ENCODE measurements around the gene EIF1AD.
"Not testable (repeated sequence)": the region's sequence is repeated elsewhere in the genome, so short reads cannot be mapped to it uniquely, and the experiment has no call there.

Gene EIF1AD

GRCh38 chr11:65968600-65969482, 33.1 kb downstream of the EIF1AD start:
- no peak for DNase-seq (ENCODE audit: low read depth)

GRCh38 chr11:65967329-65967934, 34.5 kb downstream of the EIF1AD start:
- no peak for DNase-seq (ENCODE audit: low read depth)

- no peak for DNase-seq (ENCODE audit: low read depth)
Observed at GRCh38 chr11:65965986-65966762, 35.8 kb downstream of the EIF1AD start.

GRCh38 chr11:65964906-65965305, 37.1 kb downstream of the EIF1AD start:
- no peak for DNase-seq (ENCODE audit: low read depth)

- DNase-seq (ENCODE audit: low read depth): no peak
Observed at GRCh38 chr11:65962141-65962564, 39.8 kb downstream of the EIF1AD start.

- DNase-seq (ENCODE audit: low read depth): peak; percentile 93
Observed at GRCh38 chr11:65961267-65962140, 40.5 kb downstream of the EIF1AD start, which contains the start of gene SART1. TSS of gene SART1 (plus strand) at chr11:65961734. CDS start at chr11:65961781, 47 bp downstream.

- no peak for DNase-seq (ENCODE audit: low read depth)
Observed at GRCh38 chr11:65960824-65961266, 41.1 kb downstream of the EIF1AD start.

GRCh38 chr11:65958774-65959420, 43.1 kb downstream of the EIF1AD start:
- DNase-seq (ENCODE audit: low read depth): no peak

- no peak for DNase-seq (ENCODE audit: low read depth)
Observed at GRCh38 chr11:65958291-65958690, 43.7 kb downstream of the EIF1AD start.

- DNase-seq (ENCODE audit: low read depth): no peak
Observed at GRCh38 chr11:65954771-65955170, 47.2 kb downstream of the EIF1AD start.

GRCh38 chr11:65953471-65953870, 48.5 kb downstream of the EIF1AD start:
- DNase-seq (ENCODE audit: low read depth): no peak

GRCh38 chr11:65952052-65952521, 49.9 kb downstream of the EIF1AD start:
- DNase-seq (ENCODE audit: low read depth): no peak

GRCh38 chr11:65951641-65952040, 50.3 kb downstream of the EIF1AD start:
- not testable (repeated sequence) for DNase-seq (ENCODE audit: low read depth)

- not testable (repeated sequence) for DNase-seq (ENCODE audit: low read depth)
Observed at GRCh38 chr11:65950711-65951110, 51.2 kb downstream of the EIF1AD start.

- no peak for DNase-seq (ENCODE audit: low read depth)
Observed at GRCh38 chr11:65947603-65948125, 54.3 kb downstream of the EIF1AD start.

GRCh38 chr11:65947133-65947532, 54.8 kb downstream of the EIF1AD start:
- DNase-seq (ENCODE audit: low read depth): no peak

- DNase-seq (ENCODE audit: low read depth): no peak
Observed at GRCh38 chr11:65946655-65947054, 55.3 kb downstream of the EIF1AD start.
